GM12878 (cell line): Measurements from ENCODE around the gene KRT78. TPM values are rescaled to one million over a fixed set of nuclear protein-coding genes. Genes with fewer than 3 reads are reported as not detected.

Experiments used
- ATAC-seq: fragments of 200-7000 bp; cut with Tn5 transposase; 3 replicates; pipeline ENCODE4 v1.9.1; 2020; ENCODE audit warnings: mild to moderate bottlenecking, moderate library complexity
- BruUV-seq: library from RNA; stranded (reverse); fragments of 400-500 nt; replicated peaks from 2 replicates; lab custom pipeline; 2021; lab: Mats Ljungman, UMichigan
- CTCF ChIA-PET: fragments of 300-600 bp; sonication (Branson Sonifier 250); formaldehyde crosslinking; extraction: SDS; loops from one replicate; lab custom pipeline; 2021; ENCODE audit warnings: inconsistent platforms; lab: Yijun Ruan, JAX
- POLR2A ChIA-PET: fragments of 350-600 bp; formaldehyde crosslinking; extraction: SDS; loops from one replicate; lab custom pipeline; 2021; ENCODE audit warnings: inconsistent platforms; lab: Charles Lee
- RAD21 ChIA-PET: fragments of 300-600 bp; sonication (Branson Sonifier 250); formaldehyde crosslinking; loops from one replicate; lab custom pipeline; 2023; ENCODE audit warnings: antibody characterized with exemption; ENCODE audit not compliant: unreplicated experiment; lab: Charles Lee
- SMC1A ChIA-PET: fragments of 300-600 bp; sonication (Branson Sonifier 250); formaldehyde crosslinking; loops from one replicate; lab custom pipeline; 2023; ENCODE audit not compliant: unreplicated experiment, uncharacterized antibody; lab: Charles Lee
- DNase-seq: peaks from one replicate; pipeline ENCODE4 v3.0.0-alpha.2; 2011; ENCODE audit warnings: low read depth, low spot score
- FAIRE-seq: peaks from 3 replicates; lab custom pipeline; 2011; peaks lifted over from hg19 to GRCh38; lab: Jason Lieb, UNC
- H2AFZ ChIP-seq: 2 replicates; pipeline ENCODE4 v1.6.0; 2011; ENCODE audit warnings: low read depth, low read length, control low read depth; ENCODE audit not compliant: control insufficient read depth
- H3K27ac ChIP-seq: 2 replicates; pipeline ENCODE4 v1.5.1; 2011; ENCODE audit warnings: control low read depth; ENCODE audit not compliant: control insufficient read depth, insufficient read depth
- H3K27me3 ChIP-seq, 2 experiments: replicated peaks in 1 of 2; 2 replicates each; pipeline versions ENCODE4 v1.6.0 to v1.6.1; 2011; ENCODE audit warnings: low read length in 1 of 2; ENCODE audit not compliant: control insufficient read depth in 2 of 2, insufficient read depth in 2 of 2
- H3K36me3 ChIP-seq, 2 experiments: 2 replicates each; pipeline ENCODE4 v1.5.1; 2011; ENCODE audit warnings: low read length in 1 of 2; ENCODE audit not compliant: control insufficient read depth in 2 of 2, insufficient read depth in 2 of 2
- H3K4me1 ChIP-seq: 2 replicates; pipeline ENCODE4 v1.6.1; 2011; ENCODE audit warnings: mild to moderate bottlenecking, low read length, moderate library complexity, mixed read lengths; ENCODE audit not compliant: control insufficient read depth, insufficient read depth
- H3K4me2 ChIP-seq: 2 replicates; pipeline ENCODE4 v1.6.0; 2011; ENCODE audit warnings: control low read depth; ENCODE audit not compliant: control insufficient read depth, insufficient read depth
- H3K4me3 ChIP-seq: fragments of 200-600 bp; sonication (generic); 2 replicates; pipeline ENCODE4 v1.5.1; 2016
- H3K79me2 ChIP-seq: 2 replicates; pipeline ENCODE4 v1.6.0; 2011; ENCODE audit warnings: low read length; ENCODE audit not compliant: control insufficient read depth, insufficient read depth
- H3K9ac ChIP-seq: 2 replicates; pipeline ENCODE4 v1.8.0; 2011; ENCODE audit warnings: low read length, control low read depth, mixed read lengths; ENCODE audit not compliant: control insufficient read depth, insufficient read depth
- H3K9me3 ChIP-seq: replicated peaks from 3 replicates; pipeline ENCODE4 v1.5.1; 2011; ENCODE audit warnings: mild to moderate bottlenecking, low read length; ENCODE audit not compliant: control insufficient read depth, insufficient read depth
- H4K20me1 ChIP-seq: 2 replicates; pipeline ENCODE4 v1.6.0; 2011; ENCODE audit not compliant: control insufficient read depth, insufficient read depth
- CHD1 ChIP-seq: IDR thresholded peaks from 2 replicates; pipeline ENCODE4 v1.6.1; 2012; ENCODE audit warnings: low read depth, low read length, improper control_type of control experiment
- ESRRA ChIP-seq: IDR thresholded peaks from 2 replicates; pipeline ENCODE4 v1.6.1; 2012; ENCODE audit warnings: mild to moderate bottlenecking, low read length, improper control_type of control experiment
- FOS ChIP-seq: IDR thresholded peaks from 3 replicates; pipeline ENCODE4 v1.6.1; 2011; ENCODE audit warnings: borderline replicate concordance; ENCODE audit not compliant: insufficient read length; ENCODE audit errors: extremely low read depth
- FOXM1 ChIP-seq: IDR thresholded peaks from 2 replicates; pipeline ENCODE4 v1.6.1; 2012; ENCODE audit warnings: low read depth, mild to moderate bottlenecking, inconsistent platforms, low read length, moderate library complexity
- IKZF2 ChIP-seq, 2 experiments: fragments of 450-650 bp; IDR thresholded peaks; 2 replicates each; pipeline ENCODE4 v1.6.1; 2017; ENCODE audit warnings: mild to moderate bottlenecking in 2 of 2, moderate library complexity in 2 of 2
- KDM1A ChIP-seq: fragments of 200-600 bp; sonication (generic); IDR thresholded peaks from 2 replicates; pipeline ENCODE4 v1.6.1; 2016; ENCODE audit warnings: borderline replicate concordance
- MYC ChIP-seq: IDR thresholded peaks from 2 replicates; pipeline ENCODE4 v1.6.1; 2011; ENCODE audit warnings: mild to moderate bottlenecking, low read length, moderate library complexity, inconsistent platforms; ENCODE audit not compliant: insufficient read depth, insufficient replicate concordance, insufficient read length, severe bottlenecking
- RUNX3 ChIP-seq: IDR thresholded peaks from 2 replicates; pipeline ENCODE4 v1.6.1; 2012; ENCODE audit warnings: low read length, inconsistent platforms
- SREBF1 ChIP-seq: IDR thresholded peaks from 2 replicates; pipeline ENCODE4 v1.6.1; 2012; ENCODE audit warnings: mild to moderate bottlenecking, low read length
- TARDBP ChIP-seq: IDR thresholded peaks from 2 replicates; pipeline ENCODE4 v1.6.1; 2016; ENCODE audit warnings: borderline replicate concordance
- WGBS: methylation state at CpG from one replicate; pipeline ENCODE4 v1.1.6; 2016; ENCODE audit warnings: low lambda C conversion rate; ENCODE audit not compliant: insufficient replicate concordance, insufficient coverage; ENCODE audit errors: missing lambda C conversion rate; 5-methylcytosine and 5-hydroxymethylcytosine counted together
- in situ Hi-C: fragments of 300-500 bp; cut with MboI; formaldehyde crosslinking; loops from 9 replicates; pipeline ENCODE4 v1.14.3; 2018; ENCODE audit warnings: mixed read lengths
- intact Hi-C: fragments of 100-400 bp; cut with micrococcal nuclease; formaldehyde crosslinking; loops from one replicate; pipeline ENCODE4 v1.14.2; 2022; ENCODE audit not compliant: unreplicated experiment
- polyA plus RNA-seq, 11 experiments: library from polyadenylated mRNA; depleted of rRNA in 4 of 11; unstranded in 6 of 11; stranded (reverse) in 5 of 11; fragments of >200 nt; fragmentation: Nextera tagmentation in 4 of 11; fragmentation: Illumina TruSeq in 1 of 11; extraction: Ambion mirVana in 4 of 11; extraction: Trizol in 1 of 11; gene quantifications; 1 replicate in 1 of 11; 2 replicates in 10 of 11; pipeline versions ENCODE4 v1.2.1 to v1.2.3, GENCODE V29; 2011 to 2016; ENCODE audit warnings: inconsistent platforms in 2 of 11, missing spikeins in 2 of 11, low read depth in 1 of 11
- total RNA-seq, 4 experiments: library from RNA; depleted of rRNA in 3 of 4; stranded (reverse); fragments of >200 nt in 3 of 4; fragmentation: Illumina TruSeq in 1 of 4; extraction: Trizol in 1 of 4; gene quantifications; 2 replicates each; pipeline versions ENCODE4 v1.2.1 to v1.2.3, GENCODE V29; 2013 to 2021
- TF ChIP-seq, protein P1 (sequence below): fragments of 150-350 bp; IDR thresholded peaks from 2 replicates; pipeline ENCODE4 v1.6.1; 2016; ENCODE audit warnings: low read depth, low read length
- TF ChIP-seq, protein P2 (sequence below): fragments of 450-650 bp; IDR thresholded peaks from 2 replicates; pipeline ENCODE4 v1.6.1; 2014; ENCODE audit warnings: mild to moderate bottlenecking
- TF ChIP-seq, protein P3 (sequence below): fragments of 450-650 bp; IDR thresholded peaks from 2 replicates; pipeline ENCODE4 v1.6.1; 2018; ENCODE audit warnings: mild to moderate bottlenecking, low read depth, moderate library complexity; ENCODE audit not compliant: partially characterized antibody
- TF ChIP-seq, protein P4 (sequence below): fragments of 450-650 bp; IDR thresholded peaks from 2 replicates; pipeline ENCODE4 v1.6.1; 2018; ENCODE audit warnings: borderline replicate concordance, mild to moderate bottlenecking; ENCODE audit not compliant: partially characterized antibody

Gene KRT78
- total and polyA plus RNA-seq, 10 of the 15 experiments (the other 5 are each of a cell fraction or from before 2014, with no cell fraction given), result 0.07 TPM; not detected in 9

DNA sequence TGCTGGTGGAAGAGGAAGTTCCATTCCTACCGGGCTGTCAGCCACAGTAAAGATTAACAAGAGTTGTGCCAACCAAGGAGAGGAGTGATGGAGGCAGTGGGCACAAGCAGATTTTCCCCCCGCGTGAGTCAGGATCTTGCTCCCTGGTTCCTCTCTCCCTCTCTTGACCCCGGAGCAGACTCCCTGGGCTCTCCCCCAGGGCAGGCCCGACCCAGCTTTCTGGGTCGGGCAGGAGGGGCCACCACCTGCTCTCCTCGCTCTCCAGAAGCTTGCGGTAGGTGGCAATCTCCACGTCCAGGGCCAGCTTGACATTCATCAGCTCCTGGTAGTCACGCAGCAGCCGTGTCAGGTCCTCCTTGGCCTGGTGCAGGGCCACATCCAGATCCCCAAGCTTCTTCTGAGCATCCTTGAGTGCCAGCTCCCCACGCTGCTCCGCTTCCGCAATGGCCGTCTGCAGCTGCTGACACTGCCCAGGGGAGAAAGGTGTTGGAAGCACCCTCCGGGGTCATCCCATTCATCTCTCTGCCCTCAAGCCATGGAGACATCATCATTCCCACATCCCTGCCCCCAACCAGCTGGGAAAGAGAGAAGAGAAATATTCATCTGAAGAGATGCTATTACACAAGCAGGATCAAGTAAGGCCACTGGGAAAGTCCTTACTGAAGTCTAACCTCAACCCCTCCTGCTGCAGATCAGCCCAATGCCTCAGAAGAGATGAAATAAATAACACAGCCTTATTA is 25.9 kb downstream of the KRT78 start:
- no peaks in the 10 kb centered on the region; the same call in 1 of the 2 replicates for H4K20me1 ChIP-seq
- no peaks in the 10 kb centered on the region for H3K4me1 ChIP-seq
- ChIA-PET RAD21 (no interaction called here), CTCF (no interaction called here), POLR2A (no interaction called here), SMC1A (no interaction called here)
- 39% methylated on average over 16 of the region's 16 CpGs for WGBS
- H3K27ac ChIP-seq, result no peak overlapping the region
- intact Hi-C loops, result no loop called here
- H3K27me3 ChIP-seq, result peaks cover 0 to 9% of the 10 kb centered on the region in 2 experiments; a peak in 2 of 4 replicates
- H3K36me3 ChIP-seq, result no peaks in the 10 kb centered on the region
- BruUV-seq, result no TSS peak
- FAIRE-seq (no peak), ATAC-seq (no peak), DNase-seq (no peak)
- H3K79me2 ChIP-seq, result no peaks in the 10 kb centered on the region
- no peak overlapping the region for H3K9ac ChIP-seq
- no peak overlapping the region for H2AFZ ChIP-seq
- no peak overlapping the region for H3K4me3 ChIP-seq
- in situ Hi-C loops, result no loop called here
- H3K9me3 ChIP-seq, result no peaks in the 10 kb centered on the region
- H3K4me2 ChIP-seq, result no peak overlapping the region
- TF ChIP-seq FOS, result no peak
- TF ChIP-seq, protein P1, sequence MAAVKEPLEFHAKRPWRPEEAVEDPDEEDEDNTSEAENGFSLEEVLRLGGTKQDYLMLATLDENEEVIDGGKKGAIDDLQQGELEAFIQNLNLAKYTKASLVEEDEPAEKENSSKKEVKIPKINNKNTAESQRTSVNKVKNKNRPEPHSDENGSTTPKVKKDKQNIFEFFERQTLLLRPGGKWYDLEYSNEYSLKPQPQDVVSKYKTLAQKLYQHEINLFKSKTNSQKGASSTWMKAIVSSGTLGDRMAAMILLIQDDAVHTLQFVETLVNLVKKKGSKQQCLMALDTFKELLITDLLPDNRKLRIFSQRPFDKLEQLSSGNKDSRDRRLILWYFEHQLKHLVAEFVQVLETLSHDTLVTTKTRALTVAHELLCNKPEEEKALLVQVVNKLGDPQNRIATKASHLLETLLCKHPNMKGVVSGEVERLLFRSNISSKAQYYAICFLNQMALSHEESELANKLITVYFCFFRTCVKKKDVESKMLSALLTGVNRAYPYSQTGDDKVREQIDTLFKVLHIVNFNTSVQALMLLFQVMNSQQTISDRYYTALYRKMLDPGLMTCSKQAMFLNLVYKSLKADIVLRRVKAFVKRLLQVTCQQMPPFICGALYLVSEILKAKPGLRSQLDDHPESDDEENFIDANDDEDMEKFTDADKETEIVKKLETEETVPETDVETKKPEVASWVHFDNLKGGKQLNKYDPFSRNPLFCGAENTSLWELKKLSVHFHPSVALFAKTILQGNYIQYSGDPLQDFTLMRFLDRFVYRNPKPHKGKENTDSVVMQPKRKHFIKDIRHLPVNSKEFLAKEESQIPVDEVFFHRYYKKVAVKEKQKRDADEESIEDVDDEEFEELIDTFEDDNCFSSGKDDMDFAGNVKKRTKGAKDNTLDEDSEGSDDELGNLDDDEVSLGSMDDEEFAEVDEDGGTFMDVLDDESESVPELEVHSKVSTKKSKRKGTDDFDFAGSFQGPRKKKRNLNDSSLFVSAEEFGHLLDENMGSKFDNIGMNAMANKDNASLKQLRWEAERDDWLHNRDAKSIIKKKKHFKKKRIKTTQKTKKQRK, result no peak
- no peak for TF ChIP-seq ESRRA
- no peak for TF ChIP-seq TARDBP
- TF ChIP-seq RUNX3, result no peak
- TF ChIP-seq CHD1, result no peak
- TF ChIP-seq, protein P2, sequence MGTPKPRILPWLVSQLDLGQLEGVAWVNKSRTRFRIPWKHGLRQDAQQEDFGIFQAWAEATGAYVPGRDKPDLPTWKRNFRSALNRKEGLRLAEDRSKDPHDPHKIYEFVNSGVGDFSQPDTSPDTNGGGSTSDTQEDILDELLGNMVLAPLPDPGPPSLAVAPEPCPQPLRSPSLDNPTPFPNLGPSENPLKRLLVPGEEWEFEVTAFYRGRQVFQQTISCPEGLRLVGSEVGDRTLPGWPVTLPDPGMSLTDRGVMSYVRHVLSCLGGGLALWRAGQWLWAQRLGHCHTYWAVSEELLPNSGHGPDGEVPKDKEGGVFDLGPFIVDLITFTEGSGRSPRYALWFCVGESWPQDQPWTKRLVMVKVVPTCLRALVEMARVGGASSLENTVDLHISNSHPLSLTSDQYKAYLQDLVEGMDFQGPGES, result no peak
- no peak for TF ChIP-seq SREBF1
- no peak for TF ChIP-seq MYC
- no peak for TF ChIP-seq KDM1A
- TF ChIP-seq FOXM1, result no peak
- TF ChIP-seq, protein P3, sequence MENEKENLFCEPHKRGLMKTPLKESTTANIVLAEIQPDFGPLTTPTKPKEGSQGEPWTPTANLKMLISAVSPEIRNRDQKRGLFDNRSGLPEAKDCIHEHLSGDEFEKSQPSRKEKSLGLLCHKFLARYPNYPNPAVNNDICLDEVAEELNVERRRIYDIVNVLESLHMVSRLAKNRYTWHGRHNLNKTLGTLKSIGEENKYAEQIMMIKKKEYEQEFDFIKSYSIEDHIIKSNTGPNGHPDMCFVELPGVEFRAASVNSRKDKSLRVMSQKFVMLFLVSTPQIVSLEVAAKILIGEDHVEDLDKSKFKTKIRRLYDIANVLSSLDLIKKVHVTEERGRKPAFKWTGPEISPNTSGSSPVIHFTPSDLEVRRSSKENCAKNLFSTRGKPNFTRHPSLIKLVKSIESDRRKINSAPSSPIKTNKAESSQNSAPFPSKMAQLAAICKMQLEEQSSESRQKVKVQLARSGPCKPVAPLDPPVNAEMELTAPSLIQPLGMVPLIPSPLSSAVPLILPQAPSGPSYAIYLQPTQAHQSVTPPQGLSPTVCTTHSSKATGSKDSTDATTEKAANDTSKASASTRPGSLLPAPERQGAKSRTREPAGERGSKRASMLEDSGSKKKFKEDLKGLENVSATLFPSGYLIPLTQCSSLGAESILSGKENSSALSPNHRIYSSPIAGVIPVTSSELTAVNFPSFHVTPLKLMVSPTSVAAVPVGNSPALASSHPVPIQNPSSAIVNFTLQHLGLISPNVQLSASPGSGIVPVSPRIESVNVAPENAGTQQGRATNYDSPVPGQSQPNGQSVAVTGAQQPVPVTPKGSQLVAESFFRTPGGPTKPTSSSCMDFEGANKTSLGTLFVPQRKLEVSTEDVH, result no peak
- TF ChIP-seq, protein P4, sequence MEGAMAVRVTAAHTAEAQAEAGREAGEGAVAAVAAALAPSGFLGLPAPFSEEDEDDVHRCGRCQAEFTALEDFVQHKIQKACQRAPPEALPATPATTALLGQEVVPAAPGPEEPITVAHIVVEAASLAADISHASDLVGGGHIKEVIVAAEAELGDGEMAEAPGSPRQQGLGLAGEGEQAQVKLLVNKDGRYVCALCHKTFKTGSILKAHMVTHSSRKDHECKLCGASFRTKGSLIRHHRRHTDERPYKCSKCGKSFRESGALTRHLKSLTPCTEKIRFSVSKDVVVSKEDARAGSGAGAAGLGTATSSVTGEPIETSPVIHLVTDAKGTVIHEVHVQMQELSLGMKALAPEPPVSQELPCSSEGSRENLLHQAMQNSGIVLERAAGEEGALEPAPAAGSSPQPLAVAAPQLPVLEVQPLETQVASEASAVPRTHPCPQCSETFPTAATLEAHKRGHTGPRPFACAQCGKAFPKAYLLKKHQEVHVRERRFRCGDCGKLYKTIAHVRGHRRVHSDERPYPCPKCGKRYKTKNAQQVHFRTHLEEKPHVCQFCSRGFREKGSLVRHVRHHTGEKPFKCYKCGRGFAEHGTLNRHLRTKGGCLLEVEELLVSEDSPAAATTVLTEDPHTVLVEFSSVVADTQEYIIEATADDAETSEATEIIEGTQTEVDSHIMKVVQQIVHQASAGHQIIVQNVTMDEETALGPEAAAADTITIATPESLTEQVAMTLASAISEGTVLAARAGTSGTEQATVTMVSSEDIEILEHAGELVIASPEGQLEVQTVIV, result no peak
- no peak for TF ChIP-seq IKZF2 (IDR thresholded peaks at IDR 0.05)
